Loucy (cell line): ENCODE data around the gene BRIX1.

Source experiments
- CTCF ChIP-seq: fragments of 200-600 bp; sonication (generic); conservative IDR thresholded peaks from 2 replicates; pipeline ENCODE4 v1.5.1; 2014; ENCODE audit warnings: mild to moderate bottlenecking, antibody characterized with exemption, low read length
- EZH2phosphoT487 ChIP-seq: fragments of 200-600 bp; IDR thresholded peaks from 2 replicates; pipeline ENCODE4 v1.6.1; 2018; ENCODE audit warnings: antibody characterized with exemption, mild to moderate bottlenecking, moderate library complexity, borderline replicate concordance

GRCh38 chr5:34870382-34870781 lies 45.1 kb upstream of the BRIX1 start:
- TF ChIP-seq CTCF (no peak), EZH2phosphoT487 (no peak)
